IMR-90 (cell line): ENCODE measurements around the gene CUX1. TPM values are rescaled to one million over a fixed set of nuclear protein-coding genes. Genes with fewer than 3 reads are reported as not detected.

Experiments
- ATAC-seq: fragments of 200-7000 bp; cut with Tn5 transposase; 2 replicates; pipeline ENCODE4 v1.9.1; 2020; ENCODE audit warnings: low read depth, mild to moderate bottlenecking, moderate library complexity
- BruUV-seq: library from RNA; stranded (reverse); fragments of 400-500 nt; replicated peaks from 2 replicates; lab custom pipeline; 2021; lab: Mats Ljungman, UMichigan
- CTCF ChIA-PET: fragments of 300-600 bp; formaldehyde crosslinking; extraction: SDS; loops from one replicate; lab custom pipeline; 2021; ENCODE audit warnings: antibody characterized with exemption; lab: Yijun Ruan, JAX
- POLR2A ChIA-PET: fragments of 300-600 bp; sonication (Branson Sonifier 250); formaldehyde crosslinking; loops from one replicate; lab custom pipeline; 2022; ENCODE audit warnings: antibody characterized with exemption; ENCODE audit not compliant: unreplicated experiment; lab: Charles Lee
- DNase-seq: peaks from one replicate; pipeline ENCODE4 v3.0.0; 2013
- H2AFZ ChIP-seq: replicated peaks from 2 replicates; pipeline ENCODE3; 2013; ENCODE audit warnings: low read length, mild to moderate bottlenecking; ENCODE audit not compliant: poor library complexity
- H2AK5ac ChIP-seq: 2 replicates; pipeline ENCODE4 v1.6.1; 2013; ENCODE audit warnings: low read depth, low read length, inconsistent platforms
- H2AK9ac ChIP-seq: replicated peaks from 2 replicates; pipeline ENCODE3; 2013; ENCODE audit warnings: mild to moderate bottlenecking, low read depth, low read length, moderate library complexity; ENCODE audit not compliant: poor library complexity
- H2BK120ac ChIP-seq: 2 replicates; pipeline ENCODE4 v1.6.1; 2013; ENCODE audit warnings: low read depth, low read length, inconsistent platforms
- H2BK15ac ChIP-seq: 3 replicates; pipeline ENCODE4 v1.6.1; 2013; ENCODE audit warnings: low read depth, low read length, inconsistent platforms
- H2BK20ac ChIP-seq: 2 replicates; pipeline ENCODE4 v1.6.1; 2013; ENCODE audit warnings: low read depth, mild to moderate bottlenecking, inconsistent platforms, low read length, moderate library complexity
- H2BK5ac ChIP-seq: 2 replicates; pipeline ENCODE4 v1.6.1; 2013; ENCODE audit warnings: mild to moderate bottlenecking, low read depth, low read length, inconsistent platforms; ENCODE audit not compliant: poor library complexity, severe bottlenecking
- H3K14ac ChIP-seq: replicated peaks from 2 replicates; pipeline ENCODE4 v1.6.1; 2013; ENCODE audit warnings: low read depth, low read length, inconsistent platforms
- H3K18ac ChIP-seq: 2 replicates; pipeline ENCODE4 v1.6.1; 2013; ENCODE audit warnings: low read depth, low read length, control low read depth
- H3K23ac ChIP-seq: 2 replicates; pipeline ENCODE4 v1.6.1; 2013; ENCODE audit warnings: low read depth, low read length, inconsistent platforms
- H3K27ac ChIP-seq: 2 replicates; pipeline ENCODE4 v1.5.1; 2013; ENCODE audit warnings: mild to moderate bottlenecking, control low read depth, low read length; ENCODE audit not compliant: insufficient read depth
- H3K27me3 ChIP-seq: 2 replicates; pipeline ENCODE4 v1.6.1; 2013; ENCODE audit warnings: low read length; ENCODE audit not compliant: control insufficient read depth, insufficient read depth
- H3K36me3 ChIP-seq: 2 replicates; pipeline ENCODE4 v1.6.1; 2013; ENCODE audit warnings: low read length, mixed read lengths; ENCODE audit not compliant: control insufficient read depth, insufficient read depth
- H3K4ac ChIP-seq: 2 replicates; pipeline ENCODE4 v1.6.1; 2013; ENCODE audit warnings: low read depth, low read length, inconsistent platforms
- H3K4me1 ChIP-seq: 2 replicates; pipeline ENCODE4 v1.6.1; 2013; ENCODE audit warnings: low read length, mixed read lengths; ENCODE audit not compliant: control insufficient read depth, insufficient read depth
- H3K4me2 ChIP-seq: 2 replicates; pipeline ENCODE4 v1.6.1; 2013; ENCODE audit warnings: low read depth, mild to moderate bottlenecking, control low read depth, low read length, moderate library complexity
- H3K4me3 ChIP-seq: 2 replicates; pipeline ENCODE4 v1.5.1; 2013; ENCODE audit warnings: low read depth, mild to moderate bottlenecking, control low read depth, low read length, moderate library complexity; ENCODE audit not compliant: insufficient read depth
- H3K56ac ChIP-seq: 2 replicates; pipeline ENCODE4 v1.6.1; 2013; ENCODE audit warnings: low read length, inconsistent platforms; ENCODE audit not compliant: insufficient read depth; ENCODE audit errors: extremely low read depth
- H3K79me1 ChIP-seq, 2 experiments: 2 replicates each; pipeline ENCODE4 v1.6.1; 2013; ENCODE audit warnings: low read length in 2 of 2, inconsistent platforms in 1 of 2, low read depth in 1 of 2
- H3K9ac ChIP-seq: 2 replicates; pipeline ENCODE4 v1.6.1; 2013; ENCODE audit warnings: low read depth, low read length, control low read depth
- H3K9me1 ChIP-seq: 2 replicates; pipeline ENCODE4 v1.6.1; 2013; ENCODE audit warnings: low read length, inconsistent platforms; ENCODE audit not compliant: insufficient read depth
- H3K9me3 ChIP-seq: 2 replicates; pipeline ENCODE4 v1.6.1; 2013; ENCODE audit warnings: low read length; ENCODE audit not compliant: control insufficient read depth, insufficient read depth
- H4K20me1 ChIP-seq: 2 replicates; pipeline ENCODE4 v1.6.1; 2013; ENCODE audit warnings: low read length, inconsistent platforms; ENCODE audit not compliant: insufficient read depth
- H4K5ac ChIP-seq: 2 replicates; pipeline ENCODE4 v1.6.1; 2013; ENCODE audit warnings: mild to moderate bottlenecking, low read depth, low read length, control low read depth
- H4K8ac ChIP-seq, 2 experiments: 2 replicates each; pipeline ENCODE4 v1.6.1; 2013; ENCODE audit warnings: low read depth in 2 of 2, low read length in 2 of 2, control low read depth in 1 of 2, inconsistent platforms in 1 of 2
- H4K91ac ChIP-seq: 2 replicates; pipeline ENCODE4 v1.6.1; 2013; ENCODE audit warnings: low read depth, low read length, inconsistent platforms; ENCODE audit not compliant: insufficient read depth
- RCOR1 ChIP-seq: IDR thresholded peaks from 2 replicates; pipeline ENCODE4 v1.6.1; 2012; ENCODE audit warnings: mild to moderate bottlenecking, low read length, improper control_type of control experiment; ENCODE audit not compliant: insufficient replicate concordance
- WGBS, 2 experiments: methylation state at CpG; one replicate each; pipeline versions ENCODE4 v1.1.5 to v1.1.7; 2013; ENCODE audit warnings: missing lambda C conversion rate in 2 of 2; ENCODE audit not compliant: insufficient read length in 1 of 2; ENCODE audit errors: extremely low coverage in 2 of 2; 5-methylcytosine and 5-hydroxymethylcytosine counted together
- dilution Hi-C: fragments of 300-500 bp; cut with HindIII; formaldehyde crosslinking; loops from one replicate; pipeline ENCODE4 v1.14.3; 2018; ENCODE audit warnings: low sequenced_read_pairs; ENCODE audit not compliant: unreplicated experiment
- in situ Hi-C: fragments of 300-500 bp; cut with MboI; formaldehyde crosslinking; loops from 3 replicates; pipeline ENCODE4 v1.14.3; 2019; ENCODE audit warnings: low sequenced_read_pairs, inconsistent platforms, mixed read lengths
- intact Hi-C: fragments of 100-400 bp; cut with micrococcal nuclease; formaldehyde crosslinking; loops from 2 replicates; pipeline ENCODE4 v1.10.0; 2022
- polyA plus RNA-seq, 3 experiments: library from polyadenylated mRNA; depleted of rRNA; stranded (reverse); fragments of >200 nt; gene quantifications; 2 replicates each; pipeline ENCODE4 v1.2.3, GENCODE V29; 2012; ENCODE audit warnings: low replicate concordance in 1 of 3
- total RNA-seq: library from RNA; depleted of rRNA; stranded (reverse); fragments of >200 nt; gene quantifications from 2 replicates; pipeline ENCODE4 v1.2.3, GENCODE V29; 2012

Gene CUX1
- total and polyA plus RNA-seq, 2 of the 4 experiments (the other 2 are of a cell fraction) = 19.7 to 46.4 TPM

- Histone ChIP-seq H3K79me1 (peaks cover 17 to 67% of the 10 kb centered on the region in 2 experiments; a peak in 3 of 4 replicates), H2AK9ac (no peak overlapping the region), H3K27ac (no peak overlapping the region), H3K9ac (no peak overlapping the region), H2BK120ac (no peak overlapping the region), H3K9me3 (no peaks in the 10 kb centered on the region), H4K91ac (no peak overlapping the region), H3K56ac (no peak overlapping the region), H3K36me3 (peaks cover 4% of the 10 kb centered on the region; the same call in 1 of the 2 replicates), H2AK5ac (no peak overlapping the region), H2BK20ac (no peak overlapping the region), H4K8ac (no peak overlapping the region), H3K27me3 (no peaks in the 10 kb centered on the region), H4K20me1 (peaks cover 10% of the 10 kb centered on the region), H2AFZ (no peak overlapping the region), H3K4me1 (no peaks in the 10 kb centered on the region), H3K4me3 (no peak overlapping the region), H3K23ac (no peak overlapping the region), H3K18ac (no peak overlapping the region), H2BK15ac (no peak overlapping the region), H3K9me1 (peaks cover 5% of the 10 kb centered on the region; the same call in 1 of the 2 replicates), H2BK5ac (no peak overlapping the region), H4K5ac (no peak overlapping the region), H3K14ac (no peak overlapping the region), H3K4me2 (no peak overlapping the region), H3K4ac (no peak overlapping the region)
- BruUV-seq = no TSS peak
- CTCF ChIA-PET = no interaction called here
- intact Hi-C loops = no loop called here
- no peak for DNase-seq
- in situ Hi-C loops = no loop called here
- no CpG with 5 or more reads among the region's 5 CpGs for WGBS, 2 experiments
- POLR2A ChIA-PET = no interaction called here
- no peak for ATAC-seq
- no peak for TF ChIP-seq RCOR1
- dilution Hi-C loops = no loop called here
Measured at GRCh38 chr7:101970801-101971200, 153.4 kb downstream of the CUX1 start.
